ENCODE results near the gene SERPINB10.
"Not testable (repeated sequence)": the region's sequence is repeated elsewhere in the genome, so short reads cannot be mapped to it uniquely, and the experiment has no call there.

Gene SERPINB10

GRCh38 chr18:63917817-63918216 is 10.1 kb downstream of the SERPINB10 start:
- TF ChIP-seq, protein P1, sequence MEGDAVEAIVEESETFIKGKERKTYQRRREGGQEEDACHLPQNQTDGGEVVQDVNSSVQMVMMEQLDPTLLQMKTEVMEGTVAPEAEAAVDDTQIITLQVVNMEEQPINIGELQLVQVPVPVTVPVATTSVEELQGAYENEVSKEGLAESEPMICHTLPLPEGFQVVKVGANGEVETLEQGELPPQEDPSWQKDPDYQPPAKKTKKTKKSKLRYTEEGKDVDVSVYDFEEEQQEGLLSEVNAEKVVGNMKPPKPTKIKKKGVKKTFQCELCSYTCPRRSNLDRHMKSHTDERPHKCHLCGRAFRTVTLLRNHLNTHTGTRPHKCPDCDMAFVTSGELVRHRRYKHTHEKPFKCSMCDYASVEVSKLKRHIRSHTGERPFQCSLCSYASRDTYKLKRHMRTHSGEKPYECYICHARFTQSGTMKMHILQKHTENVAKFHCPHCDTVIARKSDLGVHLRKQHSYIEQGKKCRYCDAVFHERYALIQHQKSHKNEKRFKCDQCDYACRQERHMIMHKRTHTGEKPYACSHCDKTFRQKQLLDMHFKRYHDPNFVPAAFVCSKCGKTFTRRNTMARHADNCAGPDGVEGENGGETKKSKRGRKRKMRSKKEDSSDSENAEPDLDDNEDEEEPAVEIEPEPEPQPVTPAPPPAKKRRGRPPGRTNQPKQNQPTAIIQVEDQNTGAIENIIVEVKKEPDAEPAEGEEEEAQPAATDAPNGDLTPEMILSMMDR (IDR thresholded peaks at IDR 0.05; ENCODE audit: low read depth, low read length): no peak
- DNase-seq (ENCODE audit: low read depth in 2 of 2): no peak
- no peak overlapping the region for H3K4me3 ChIP-seq (replicated peaks in 1 of 2; ENCODE audit: low read depth in 2 of 2, low read length in 2 of 2)

- no peak overlapping the region for H3K4me3 ChIP-seq (replicated peaks in 1 of 2; ENCODE audit: low read depth in 2 of 2, low read length in 2 of 2)
- DNase-seq (ENCODE audit: low read depth in 2 of 2): no peak
- TF ChIP-seq, protein P1 (IDR thresholded peaks at IDR 0.05; ENCODE audit: low read depth, low read length): no peak
These were observed 14.3 kb downstream of the SERPINB10 start for GRCh38 chr18:63922049-63922448.

- peak in 1 of 2 donors; percentile 17 for DNase-seq (ENCODE audit: low read depth in 2 of 2)
- TF ChIP-seq, protein P1 (IDR thresholded peaks at IDR 0.05; ENCODE audit: low read depth, low read length): no peak
- H3K4me3 ChIP-seq (replicated peaks in 1 of 2; ENCODE audit: low read depth in 2 of 2, low read length in 2 of 2): no peak overlapping the region
These were observed 16.8 kb downstream of the SERPINB10 start for GRCh38 chr18:63924551-63924950.

DNA sequence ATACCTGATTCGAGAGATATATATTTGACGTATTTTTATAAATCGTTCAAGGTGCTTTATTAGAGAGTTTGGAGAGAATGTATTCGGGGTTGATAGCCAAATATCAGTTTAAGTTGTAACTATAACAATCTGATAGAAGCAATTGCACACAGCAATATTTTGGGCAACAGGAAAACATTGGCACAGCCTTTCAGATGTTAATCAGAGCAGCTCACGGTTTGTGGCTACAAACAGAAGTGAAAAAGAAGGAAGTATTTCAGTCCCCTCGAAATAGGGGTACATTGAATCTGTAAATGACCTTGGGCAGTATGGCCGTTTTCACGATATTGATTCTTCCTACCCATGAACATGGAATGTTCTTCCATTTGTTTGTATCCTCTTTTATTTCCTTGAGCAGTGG is 20.6 kb downstream of the SERPINB10 start:
- TF ChIP-seq, protein P1 (IDR thresholded peaks at IDR 0.05; ENCODE audit: low read depth, low read length): no peak
- no peak overlapping the region for H3K4me3 ChIP-seq (replicated peaks in 1 of 2; ENCODE audit: low read depth in 2 of 2, low read length in 2 of 2)
- no peak for DNase-seq (ENCODE audit: low read depth in 2 of 2)

DNA sequence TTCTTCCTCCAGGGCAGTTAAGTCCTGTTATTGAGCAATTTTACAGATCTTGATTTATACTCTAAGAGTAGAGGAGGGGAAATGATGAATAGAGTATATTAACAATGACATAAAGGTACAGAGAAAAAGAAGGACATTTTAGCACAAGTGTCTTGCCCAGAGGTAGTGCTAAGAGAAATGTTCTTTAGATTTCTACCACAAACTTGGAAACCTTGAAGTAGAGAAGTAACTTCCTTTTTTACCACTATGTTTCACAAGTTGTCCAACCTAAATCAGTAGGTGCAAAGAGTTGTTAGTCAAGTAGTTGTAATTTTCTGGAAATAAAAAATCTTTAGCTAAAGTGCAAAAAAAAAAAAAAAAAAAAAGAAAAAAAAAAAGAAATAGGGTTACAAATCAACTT is 21.6 kb downstream of the SERPINB10 start:
- not testable (repeated sequence) for H3K4me3 ChIP-seq (replicated peaks in 1 of 2; ENCODE audit: low read depth in 2 of 2, low read length in 2 of 2); DNase-seq (ENCODE audit: low read depth in 2 of 2)

DNA sequence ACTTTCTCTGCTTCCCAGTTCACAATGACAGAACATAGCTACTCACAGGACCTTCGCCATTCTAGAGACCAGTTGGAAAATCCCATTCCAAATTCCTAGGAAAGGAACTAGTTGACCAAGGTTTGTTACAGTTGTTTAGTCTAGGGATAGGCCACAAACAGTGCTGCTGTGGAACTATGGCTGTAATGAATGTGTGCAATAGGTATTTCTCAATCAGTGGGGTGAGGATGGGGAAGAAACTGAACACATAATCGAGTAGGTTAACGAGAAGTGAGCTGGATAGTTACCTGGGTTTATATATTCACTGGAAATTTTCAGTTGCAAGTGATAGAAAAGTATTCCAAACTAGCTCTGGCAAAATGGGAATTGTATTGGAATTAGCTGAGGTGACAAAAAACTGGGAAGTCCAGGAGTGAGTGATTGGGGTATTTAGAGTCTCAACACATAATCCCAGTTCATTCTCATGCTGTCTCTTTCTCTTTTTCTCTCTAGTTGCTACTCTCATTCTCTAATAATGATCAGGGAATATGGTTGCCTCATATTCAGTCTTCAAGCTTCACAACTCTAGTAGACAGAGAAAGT is 23.1 kb downstream of the SERPINB10 start:
- TF ChIP-seq, protein P1 (IDR thresholded peaks at IDR 0.05; ENCODE audit: low read depth, low read length): no peak
- no peak for DNase-seq (ENCODE audit: low read depth in 2 of 2)
- H3K4me3 ChIP-seq (replicated peaks in 1 of 2; ENCODE audit: low read depth in 2 of 2, low read length in 2 of 2): no peak overlapping the region

DNA sequence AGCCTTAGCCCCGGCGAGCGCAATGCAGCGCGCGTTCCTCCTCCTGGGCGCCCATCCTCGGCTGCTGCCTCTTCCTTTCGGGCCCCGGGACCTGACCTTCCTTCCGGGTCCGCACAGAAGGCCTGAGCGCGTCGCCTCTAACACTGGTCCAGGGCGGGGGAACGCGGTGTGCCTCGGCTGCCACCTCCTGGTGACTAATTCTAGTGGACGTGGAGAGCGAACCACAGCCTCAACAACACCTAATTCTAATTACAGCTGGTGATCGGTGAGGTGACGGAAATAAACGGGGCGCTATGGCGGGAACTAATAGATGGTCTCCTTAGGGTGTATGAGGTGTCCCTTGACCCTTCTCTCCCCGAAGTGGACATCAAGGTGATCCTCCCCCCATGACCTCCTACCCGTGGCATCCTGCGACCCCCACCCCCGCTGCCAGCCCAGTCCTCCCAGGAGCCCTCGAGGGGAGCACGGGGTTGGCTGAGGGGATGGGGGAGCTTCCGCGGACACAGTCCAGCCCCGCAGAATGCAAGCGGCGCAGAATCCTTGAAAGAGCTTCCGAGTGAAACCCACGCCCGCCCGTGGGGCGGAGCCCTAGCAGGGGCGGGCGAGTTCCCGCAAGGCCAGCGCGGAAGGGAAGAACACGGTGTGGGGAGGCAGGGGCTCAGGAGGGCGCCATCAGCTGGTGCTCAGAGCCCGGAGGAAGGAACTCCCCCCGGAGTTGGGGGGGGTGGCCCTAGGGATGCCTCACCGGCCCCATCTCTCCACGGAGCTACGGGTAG is 28.6 kb downstream of the SERPINB10 start:
- DNase-seq (ENCODE audit: low read depth in 2 of 2): peak; percentile 68 to 74
- H3K4me3 ChIP-seq (replicated peaks in 1 of 2; ENCODE audit: low read depth in 2 of 2, low read length in 2 of 2): peak overlapping the region; percentile 57 to 67
- TF ChIP-seq, protein P1 (IDR thresholded peaks at IDR 0.05; ENCODE audit: low read depth, low read length): peak; percentile 71

Data from cardiac fibroblast (primary cell).